Measurements from ENCODE around the gene INF2.

- TF ChIP-seq CTCF (IDR thresholded peaks at IDR 0.05): no peak
- TF ChIP-seq POLR2A (IDR thresholded peaks at IDR 0.05; ENCODE audit: low read depth): no peak
- TF ChIP-seq EP300 (IDR thresholded peaks at IDR 0.05): no peak
- peak; percentile 81 to 84 for TF ChIP-seq POLR2AphosphoS5 (IDR thresholded peaks at IDR 0.05)
Observed at GRCh38 chr14:104677512-104678332, 11.7 kb upstream of the INF2 start.

All from esophagus muscularis mucosa (tissue), 4 donors.